Activated T-cell treated with anti-CD3 and anti-CD28 coated beads, Interleukin-2, amount 50 U/mL, for 24 hours (primary cell): ENCODE results near the gene DNASE1.
"Not testable (repeated sequence)": the region's sequence is repeated elsewhere in the genome, so short reads cannot be mapped to it uniquely, and the experiment has no call there.

Experiments used
- DNase-seq: peaks from one replicate; pipeline ENCODE4 v3.0.0-alpha.2; 2020
- H3K27ac Mint-ChIP-seq: 2 replicates; pipeline ENCODE4 v1.8.0; 2020; ENCODE audit warnings: mild to moderate bottlenecking, mixed read lengths
- H3K27me3 Mint-ChIP-seq: 2 replicates; pipeline ENCODE4 v1.8.0; 2020; ENCODE audit warnings: mixed read lengths
- H3K36me3 Mint-ChIP-seq: 2 replicates; pipeline ENCODE4 v1.8.0; 2020; ENCODE audit warnings: low read depth, mixed read lengths
- H3K4me1 Mint-ChIP-seq: 2 replicates; pipeline ENCODE4 v1.8.0; 2020; ENCODE audit warnings: low read depth, mixed read lengths
- H3K4me3 Mint-ChIP-seq: 2 replicates; pipeline ENCODE4 v1.8.0; 2020; ENCODE audit warnings: mild to moderate bottlenecking, moderate library complexity, mixed read lengths
- H3K9me3 Mint-ChIP-seq: 2 replicates; pipeline ENCODE4 v1.8.0; 2020; ENCODE audit warnings: mixed read lengths

Gene DNASE1

GRCh38 chr16:3651461-3652372 is 2.8 kb upstream of the DNASE1 start:
- no peaks in the 10 kb centered on the region for H3K27me3 Mint-ChIP-seq
- no peak for DNase-seq
- H3K4me3 Mint-ChIP-seq = no peak overlapping the region
- H3K36me3 Mint-ChIP-seq = peaks cover 58% of the 10 kb centered on the region
- H3K27ac Mint-ChIP-seq = peak overlapping the region; percentile 47
- no peaks in the 10 kb centered on the region for H3K4me1 Mint-ChIP-seq
- H3K9me3 Mint-ChIP-seq = no peaks in the 10 kb centered on the region

GRCh38 chr16:3652373-3653195 is 1.9 kb upstream of the DNASE1 start:
- Mint-ChIP-seq H3K36me3 (peaks cover 67% of the 10 kb centered on the region), H3K4me1 (peaks cover 1% of the 10 kb centered on the region), H3K4me3 (no peak overlapping the region), H3K9me3 (no peaks in the 10 kb centered on the region), H3K27me3 (no peaks in the 10 kb centered on the region), H3K27ac (peak overlapping the region; percentile 3)
- DNase-seq = no peak

- Mint-ChIP-seq H3K27ac (peak overlapping the region; percentile 33), H3K27me3 (no peaks in the 10 kb centered on the region), H3K4me1 (peaks cover 7% of the 10 kb centered on the region), H3K36me3 (peaks cover 90% of the 10 kb centered on the region), H3K4me3 (no peak overlapping the region), H3K9me3 (no peaks in the 10 kb centered on the region)
- no peak for DNase-seq
Observed at GRCh38 chr16:3655030-3655395, 522 bp downstream of the DNASE1 start.

GRCh38 chr16:3655396-3656159 is 1.1 kb downstream of the DNASE1 start:
- Mint-ChIP-seq H3K4me3 (no peak overlapping the region), H3K36me3 (peaks cover 91% of the 10 kb centered on the region), H3K27ac (peak overlapping the region; percentile 33), H3K27me3 (no peaks in the 10 kb centered on the region), H3K4me1 (peaks cover 7% of the 10 kb centered on the region), H3K9me3 (no peaks in the 10 kb centered on the region)
- no peak for DNase-seq

GRCh38 chr16:3656160-3656490 is 1.6 kb downstream of the DNASE1 start:
- H3K4me1 Mint-ChIP-seq, H3K9me3 Mint-ChIP-seq, H3K27me3 Mint-ChIP-seq, H3K4me3 Mint-ChIP-seq, DNase-seq, H3K27ac Mint-ChIP-seq: not testable (repeated sequence)
- peaks cover 93% of the 10 kb centered on the region for H3K36me3 Mint-ChIP-seq

GRCh38 chr16:3656491-3657468 is 2.3 kb downstream of the DNASE1 start:
- Mint-ChIP-seq H3K27me3 (no peaks in the 10 kb centered on the region), H3K4me3 (no peak overlapping the region), H3K36me3 (peaks cover 93% of the 10 kb centered on the region), H3K9me3 (no peaks in the 10 kb centered on the region), H3K27ac (peak overlapping the region; percentile 80), H3K4me1 (peaks cover 7% of the 10 kb centered on the region)
- no peak for DNase-seq

GRCh38 chr16:3659251-3659650 is 4.8 kb downstream of the DNASE1 start:
- H3K27ac Mint-ChIP-seq = peak overlapping the region; percentile 78
- H3K4me3 Mint-ChIP-seq = no peak overlapping the region
- H3K9me3 Mint-ChIP-seq = no peaks in the 10 kb centered on the region
- H3K4me1 Mint-ChIP-seq = peaks cover 7% of the 10 kb centered on the region
- no peak for DNase-seq
- H3K27me3 Mint-ChIP-seq = no peaks in the 10 kb centered on the region
- H3K36me3 Mint-ChIP-seq = peaks cover 96% of the 10 kb centered on the region

GRCh38 chr16:3661311-3661710 is 6.8 kb downstream of the DNASE1 start:
- Mint-ChIP-seq H3K27me3 (no peaks in the 10 kb centered on the region), H3K4me3 (no peak overlapping the region), H3K27ac (peak overlapping the region; percentile 63), H3K4me1 (peaks cover 15% of the 10 kb centered on the region), H3K9me3 (no peaks in the 10 kb centered on the region), H3K36me3 (peaks cover 97% of the 10 kb centered on the region)
- no peak for DNase-seq

- Mint-ChIP-seq H3K9me3 (no peaks in the 10 kb centered on the region), H3K27ac (no peak overlapping the region), H3K4me1 (peaks cover 19% of the 10 kb centered on the region), H3K27me3 (no peaks in the 10 kb centered on the region), H3K36me3 (peaks cover 99% of the 10 kb centered on the region), H3K4me3 (no peak overlapping the region)
- DNase-seq = no peak
Observed at GRCh38 chr16:3661922-3662321, 7.4 kb downstream of the DNASE1 start.

- no peak overlapping the region for H3K27ac Mint-ChIP-seq
- H3K27me3 Mint-ChIP-seq = no peaks in the 10 kb centered on the region
Observed at GRCh38 chr16:3662601-3663000, 8.1 kb downstream of the DNASE1 start.

GRCh38 chr16:3664187-3664896 is 9.9 kb downstream of the DNASE1 start:
- DNase-seq = no peak
- H3K4me1 Mint-ChIP-seq = peaks cover 16% of the 10 kb centered on the region
- peaks cover 93% of the 10 kb centered on the region for H3K36me3 Mint-ChIP-seq
- H3K27ac Mint-ChIP-seq = no peak overlapping the region
- no peaks in the 10 kb centered on the region for H3K9me3 Mint-ChIP-seq
- no peaks in the 10 kb centered on the region for H3K27me3 Mint-ChIP-seq
- H3K4me3 Mint-ChIP-seq = no peak overlapping the region

More at GRCh38 chr16:3662601-3663000, 8.1 kb downstream of the DNASE1 start:
- H3K4me1 Mint-ChIP-seq = peaks cover 20% of the 10 kb centered on the region
- no peaks in the 10 kb centered on the region for H3K9me3 Mint-ChIP-seq
- no peak for DNase-seq
- no peak overlapping the region for H3K4me3 Mint-ChIP-seq
- H3K36me3 Mint-ChIP-seq = peaks cover 95% of the 10 kb centered on the region

- H3K4me1 Mint-ChIP-seq = peaks cover 15% of the 10 kb centered on the region
- H3K9me3 Mint-ChIP-seq = no peaks in the 10 kb centered on the region
- H3K36me3 Mint-ChIP-seq = peaks cover 91% of the 10 kb centered on the region
- H3K27ac Mint-ChIP-seq = peak overlapping the region; percentile 42
- no peak overlapping the region for H3K4me3 Mint-ChIP-seq
- DNase-seq = no peak
- H3K27me3 Mint-ChIP-seq = no peaks in the 10 kb centered on the region
Observed at GRCh38 chr16:3665508-3665907, 11.0 kb downstream of the DNASE1 start.

GRCh38 chr16:3668626-3669025 is 14.1 kb downstream of the DNASE1 start:
- H3K4me3 Mint-ChIP-seq = no peak overlapping the region
- H3K36me3 Mint-ChIP-seq = peaks cover 91% of the 10 kb centered on the region
- DNase-seq = no peak
- H3K27ac Mint-ChIP-seq = peak overlapping the region; percentile 18
- peaks cover 21% of the 10 kb centered on the region for H3K4me1 Mint-ChIP-seq
- H3K27me3 Mint-ChIP-seq = no peaks in the 10 kb centered on the region
- no peaks in the 10 kb centered on the region for H3K9me3 Mint-ChIP-seq
